Stimulated activated CD4-positive, alpha-beta T cell treated with anti-CD3 and anti-CD28 coated beads, Interleukin-4, amount 100 ng/mL, for 4 hours (primary cell): ENCODE results near the gene NRCAM.
"Not testable (repeated sequence)": the region's sequence is repeated elsewhere in the genome, so short reads cannot be mapped to it uniquely, and the experiment has no call there.

Experiments
- DNase-seq, 2 experiments: peaks; one replicate each; pipeline ENCODE4 v3.0.0-alpha.2; 2020

The NRCAM gene

GRCh38 chr7:108455998-108456677 is at the start of gene NRCAM:
Gene NRCAM (minus strand): TSS chr7:108456436. CDS start chr7:108240064, 216,372 bp downstream.
- peak in 1 of 2 experiments; percentile 14 for DNase-seq

GRCh38 chr7:108504576-108504975 is 48.3 kb upstream of the NRCAM start:
- not testable (repeated sequence) for DNase-seq

- no peak for DNase-seq
These were observed 47.1 kb upstream of the NRCAM start for GRCh38 chr7:108503112-108504026.

DNA sequence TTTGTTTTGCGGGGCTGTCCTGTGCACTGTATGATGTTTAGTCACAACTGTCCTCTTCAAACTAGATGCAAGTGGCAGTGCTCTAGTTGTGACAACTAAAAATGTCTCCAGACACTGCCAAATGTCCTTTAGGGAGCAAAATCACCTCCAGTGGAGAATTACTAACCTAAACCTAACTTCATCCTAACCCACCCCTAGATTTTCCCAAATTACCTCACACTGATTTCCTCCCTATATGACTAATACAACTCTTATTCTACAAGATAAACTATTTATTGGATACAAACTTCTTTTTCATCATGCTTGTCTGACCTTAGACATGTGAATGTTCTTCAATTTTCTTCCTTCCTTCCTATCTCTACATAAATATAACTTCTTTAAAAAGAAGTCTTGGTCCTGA is 43.3 kb upstream of the NRCAM start:
- DNase-seq, result no peak

DNA sequence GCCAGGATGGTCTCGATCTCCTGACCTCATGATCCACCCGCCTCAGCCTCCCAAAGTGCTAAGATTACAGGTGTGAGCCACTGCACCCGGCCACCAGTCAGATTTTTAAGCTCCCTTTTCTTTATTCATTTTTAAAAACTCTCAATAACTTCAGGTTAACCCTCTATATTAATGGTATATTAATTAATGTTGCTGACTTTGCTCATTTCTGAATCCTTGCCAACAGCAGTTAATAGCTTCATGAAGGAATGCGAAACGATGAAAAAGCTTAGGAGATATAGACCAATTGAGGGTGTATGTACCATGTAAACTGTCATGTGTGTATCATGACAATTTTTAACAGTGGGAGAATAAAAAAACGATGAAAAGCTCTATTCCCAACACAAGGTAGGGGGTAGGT is 42.2 kb upstream of the NRCAM start:
- DNase-seq, result no peak

DNA sequence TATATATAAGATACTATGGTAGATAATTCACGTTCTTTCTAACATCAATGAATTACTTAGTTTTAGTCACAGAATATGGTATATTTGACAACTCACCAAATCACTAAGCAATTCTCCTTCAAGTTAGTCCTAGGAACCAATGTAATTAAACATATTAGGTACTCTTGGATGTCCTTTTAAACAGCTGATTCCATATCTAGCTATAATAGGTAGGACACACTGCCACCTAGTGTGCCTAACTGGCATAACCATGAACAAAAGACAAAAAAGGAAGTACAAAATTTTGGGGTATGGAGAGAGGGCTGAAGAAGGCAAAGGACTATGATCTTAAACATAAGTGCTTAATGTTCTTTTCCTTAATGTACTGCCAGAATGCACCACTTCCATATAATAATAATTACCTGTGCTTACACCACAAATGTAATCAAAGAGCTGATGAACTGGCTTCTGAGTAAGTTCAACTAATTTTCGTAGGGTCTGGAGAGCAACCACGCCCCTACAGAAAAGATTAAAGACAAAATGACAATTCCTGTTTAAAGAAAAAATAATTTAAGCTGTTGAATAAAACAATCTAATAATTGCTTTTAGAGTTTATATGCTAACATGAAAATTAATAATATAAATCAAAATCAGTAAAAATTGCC is 41.0 kb upstream of the NRCAM start:
- peak; percentile 12 to 24 for DNase-seq

DNA sequence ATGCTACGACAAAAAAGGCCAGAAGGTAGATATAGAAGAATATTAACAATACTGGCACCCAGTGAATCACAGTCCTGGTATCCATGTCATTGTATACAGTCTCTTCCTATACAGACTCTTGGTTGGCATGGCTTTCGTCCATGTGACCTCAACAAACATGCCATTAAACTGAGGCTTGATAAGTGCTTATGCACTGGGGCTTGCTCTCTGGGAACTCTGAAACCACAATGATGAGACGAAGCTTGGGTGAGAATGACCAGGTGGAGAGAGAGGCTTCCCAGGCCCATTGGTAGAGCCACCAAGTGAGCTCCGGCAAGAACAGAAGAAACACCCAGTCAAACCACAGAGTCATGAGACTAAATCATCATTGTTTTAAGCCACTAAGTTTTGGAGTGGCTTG is 36.5 kb upstream of the NRCAM start:
- no peak for DNase-seq

DNA sequence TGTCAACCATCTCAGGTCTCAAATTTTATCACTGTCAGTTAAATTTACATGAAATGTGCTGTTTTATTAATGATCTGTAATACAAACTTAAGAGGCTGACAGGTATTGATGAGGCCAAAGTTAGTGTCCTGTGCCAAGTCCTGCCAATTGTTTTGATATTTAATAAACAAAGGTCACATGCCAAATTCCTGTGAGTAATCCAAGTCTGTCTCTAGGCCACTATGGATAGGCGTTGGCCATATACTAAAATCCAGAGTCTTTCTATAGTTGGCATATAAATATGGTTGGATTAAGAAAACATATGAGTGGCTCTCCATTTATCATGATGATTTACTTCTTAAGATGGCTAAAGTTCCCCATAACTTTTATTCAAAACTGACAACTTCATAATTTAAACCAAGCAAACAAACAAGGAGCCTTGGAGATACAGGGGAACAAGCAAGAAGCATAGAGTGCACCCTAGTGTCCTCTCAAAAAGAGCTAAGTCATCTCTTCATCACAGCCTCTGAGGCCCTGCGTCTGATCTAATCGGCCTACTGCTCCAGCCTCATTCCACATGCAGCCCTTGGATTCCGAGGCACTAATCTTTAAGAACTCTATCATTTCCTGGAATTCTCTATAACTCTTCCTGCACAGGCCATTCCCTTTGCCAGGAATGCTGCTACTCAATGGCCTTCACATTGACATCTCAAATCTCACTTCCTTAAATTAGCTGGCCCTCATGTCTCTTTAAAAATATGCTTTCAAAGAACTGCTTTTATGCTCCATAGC is 32.7 kb upstream of the NRCAM start:
- DNase-seq, result no peak

DNA sequence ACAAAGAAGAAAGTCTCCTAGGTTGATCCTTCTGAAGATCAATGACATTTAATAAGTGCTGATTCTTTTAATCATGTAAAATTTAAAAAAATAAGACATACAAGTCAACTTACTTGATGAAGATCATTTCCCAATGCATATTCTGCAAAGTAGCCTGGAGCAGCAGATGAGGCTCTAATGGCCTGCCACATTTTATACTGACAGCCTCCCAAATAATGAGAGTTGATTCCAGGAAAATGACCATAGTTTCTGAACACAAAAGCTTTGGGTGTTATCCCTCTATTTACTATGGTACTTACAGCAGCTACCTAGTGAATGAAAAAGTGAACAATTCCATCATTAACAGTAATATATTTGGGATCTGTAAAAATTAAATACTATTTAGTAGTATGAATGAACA is 31.4 kb upstream of the NRCAM start:
- DNase-seq, result no peak

DNA sequence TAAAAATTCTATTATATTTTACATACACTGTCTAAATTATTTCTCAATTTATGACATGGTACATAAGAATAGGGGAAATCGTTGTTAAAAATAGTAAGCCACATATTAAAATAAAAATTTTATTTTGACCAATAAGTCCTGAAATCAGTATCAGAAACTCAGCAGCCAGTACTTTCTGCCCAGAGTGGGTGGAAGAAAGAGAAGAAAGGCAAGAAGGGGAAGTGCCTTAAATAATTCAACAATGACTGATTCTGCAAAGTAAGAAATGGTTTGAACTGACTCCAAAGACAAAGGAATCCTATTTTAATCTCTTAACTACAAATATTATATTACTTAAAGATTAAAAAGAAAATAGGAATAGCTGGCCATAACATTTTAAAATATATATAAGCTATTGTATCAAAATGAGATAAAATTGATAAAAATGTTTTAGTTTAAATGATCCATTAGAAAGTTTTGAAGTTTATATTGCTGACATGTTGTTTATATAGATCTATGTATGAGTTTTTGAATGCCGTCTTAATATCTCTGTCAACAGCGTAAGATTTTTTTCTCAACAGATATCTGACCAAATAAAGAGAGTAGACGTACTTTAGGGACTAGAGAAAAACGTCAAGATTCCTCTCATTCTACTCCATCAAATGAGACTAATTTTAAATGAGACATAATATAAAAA is 30.2 kb upstream of the NRCAM start:
- DNase-seq, result no peak

- no peak for DNase-seq
These were observed 27.9 kb upstream of the NRCAM start for GRCh38 chr7:108484137-108484536.

- no peak for DNase-seq
These were observed 24.1 kb upstream of the NRCAM start for GRCh38 chr7:108480311-108480710.

- no peak for DNase-seq
These were observed 23.5 kb upstream of the NRCAM start for GRCh38 chr7:108479751-108480150.

DNA sequence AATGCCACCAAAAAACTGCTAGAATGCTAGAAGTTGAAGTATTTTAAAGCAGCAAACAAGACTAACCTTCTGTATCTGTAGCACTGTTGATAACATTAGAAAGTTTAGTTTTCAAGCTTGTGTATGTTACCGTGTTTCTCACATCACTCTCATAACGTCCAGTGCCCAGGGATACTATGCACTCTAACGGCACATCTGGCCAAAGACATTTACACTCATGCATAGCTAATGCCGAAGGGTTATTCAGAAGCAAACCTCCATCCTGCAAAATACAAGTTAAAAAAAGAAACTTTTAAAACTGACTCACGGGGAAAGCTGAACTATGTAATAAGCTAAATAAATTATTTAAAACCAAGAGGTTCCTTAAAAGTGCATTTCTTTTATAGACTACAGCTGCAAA is 22.9 kb upstream of the NRCAM start:
- no peak for DNase-seq

DNA sequence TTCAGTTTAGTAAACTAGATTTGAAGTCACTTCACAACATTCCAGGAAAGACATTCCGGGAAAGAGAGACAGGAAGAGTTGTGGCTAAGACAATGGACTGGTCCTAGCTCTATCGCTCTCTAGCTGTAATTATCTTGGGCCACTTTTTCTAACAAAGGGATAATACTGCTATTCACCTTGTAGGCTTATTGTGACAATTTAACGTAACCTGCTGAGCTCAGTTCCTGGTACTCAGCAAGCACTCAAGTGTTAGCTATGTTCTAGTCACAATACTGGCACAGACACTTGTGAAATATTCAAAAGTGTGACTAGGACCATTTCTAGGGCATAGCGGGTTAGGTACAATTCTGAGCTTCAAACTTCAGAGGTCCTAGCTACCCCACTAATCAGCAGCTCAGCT is 12.0 kb upstream of the NRCAM start:
- no peak for DNase-seq

DNA sequence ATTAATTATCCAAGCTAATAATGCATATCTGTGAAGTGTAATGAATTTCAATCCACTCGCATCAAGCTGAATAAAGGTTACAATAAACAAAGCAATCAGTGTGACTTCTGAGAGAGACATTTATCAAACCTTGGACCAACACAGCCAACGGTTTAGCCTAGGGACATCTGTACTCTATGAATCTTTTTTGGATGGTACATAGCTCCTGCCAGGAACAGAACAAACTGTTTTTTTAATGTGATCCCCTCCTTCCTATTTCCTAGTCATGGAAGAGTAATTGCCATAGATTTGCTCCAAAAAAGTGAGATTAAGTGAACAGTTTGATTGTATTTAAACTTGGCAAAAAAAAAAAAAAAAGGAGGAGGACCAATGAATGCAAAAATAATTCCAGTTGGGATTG is 11.2 kb upstream of the NRCAM start:
- DNase-seq, result no peak

DNA sequence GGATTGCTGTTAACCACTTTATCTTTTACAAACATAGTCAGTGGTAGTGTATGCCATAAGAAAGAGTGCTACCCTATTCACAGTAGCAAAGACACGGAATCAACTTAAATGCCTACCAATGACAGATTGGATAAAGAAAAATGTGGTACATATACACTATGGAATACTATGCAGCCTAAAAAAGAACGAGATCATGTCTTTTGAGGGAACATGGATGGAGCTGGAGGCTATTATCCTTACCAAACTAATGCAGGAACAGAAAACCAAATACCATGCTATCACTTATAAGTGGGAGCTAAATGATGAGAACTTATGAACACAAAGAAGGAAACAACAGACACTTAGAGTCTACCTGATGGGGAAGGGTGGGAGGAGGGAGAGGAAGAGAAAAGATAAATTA is 10.1 kb upstream of the NRCAM start:
- DNase-seq, result not testable (repeated sequence)

DNA sequence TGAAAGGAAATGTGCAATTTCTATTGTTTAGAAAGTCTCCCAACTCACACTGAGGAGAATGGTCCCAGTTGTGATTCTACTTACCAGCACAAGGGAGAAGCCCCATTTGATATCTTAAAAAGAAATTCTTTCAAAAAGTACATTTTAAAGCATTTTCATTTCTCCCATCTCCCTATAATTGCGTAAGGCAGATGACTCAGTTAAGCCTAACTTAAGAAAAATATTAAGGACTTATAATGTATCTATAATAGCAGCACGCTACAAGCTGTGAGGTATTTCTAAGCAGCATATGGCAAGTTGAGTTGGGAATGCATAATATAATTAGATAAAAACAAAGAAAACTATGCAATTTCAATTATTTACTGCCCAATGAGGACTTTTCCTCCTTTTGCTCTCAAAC is 8.5 kb upstream of the NRCAM start:
- DNase-seq, result no peak

DNA sequence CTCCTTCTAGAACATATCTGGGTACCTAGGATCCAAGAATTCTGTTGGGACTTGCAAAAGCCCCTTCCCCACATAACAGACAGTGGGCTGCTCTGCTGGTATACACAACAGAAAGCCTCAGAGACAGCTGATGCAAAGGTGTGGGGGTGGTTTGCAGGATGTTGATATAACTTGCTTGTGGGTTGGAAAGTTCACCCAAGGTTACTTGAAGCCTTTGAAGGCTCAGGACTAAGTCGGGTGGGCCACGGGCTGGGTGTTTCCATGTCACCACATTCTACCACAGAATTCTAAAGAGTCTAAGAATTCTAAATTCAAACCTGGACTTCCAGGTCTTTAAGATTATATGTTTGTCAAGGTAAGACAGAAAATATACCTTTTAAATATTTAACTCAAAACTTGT is 7.4 kb upstream of the NRCAM start:
- DNase-seq, result no peak

GRCh38 chr7:108461840-108462239 is 5.6 kb upstream of the NRCAM start:
- DNase-seq, result no peak

DNA sequence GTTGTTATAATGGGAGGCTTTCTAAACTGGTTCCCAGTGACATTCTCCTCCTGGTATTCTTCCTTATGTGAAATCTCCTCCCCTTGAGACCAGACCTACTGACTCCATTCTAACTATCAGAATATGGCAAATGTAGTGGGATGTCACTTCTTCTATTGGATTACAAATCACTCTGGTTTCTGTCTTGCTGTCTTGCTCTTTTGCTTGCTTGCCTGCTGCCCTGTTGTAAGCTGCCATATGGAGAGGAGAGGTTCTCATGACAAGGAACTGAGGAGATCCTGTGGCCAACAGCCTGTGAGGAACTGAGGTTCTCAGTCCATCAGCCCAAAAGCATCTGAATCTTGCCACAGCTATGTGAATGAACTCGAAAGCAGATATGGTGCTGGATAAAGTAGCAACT is 4.7 kb upstream of the NRCAM start:
- no peak for DNase-seq

- DNase-seq, result no peak
These were observed 3.8 kb upstream of the NRCAM start for GRCh38 chr7:108459922-108460551.
